ENCODE measurements around the gene FRY.

- TF ChIP-seq, protein P1, sequence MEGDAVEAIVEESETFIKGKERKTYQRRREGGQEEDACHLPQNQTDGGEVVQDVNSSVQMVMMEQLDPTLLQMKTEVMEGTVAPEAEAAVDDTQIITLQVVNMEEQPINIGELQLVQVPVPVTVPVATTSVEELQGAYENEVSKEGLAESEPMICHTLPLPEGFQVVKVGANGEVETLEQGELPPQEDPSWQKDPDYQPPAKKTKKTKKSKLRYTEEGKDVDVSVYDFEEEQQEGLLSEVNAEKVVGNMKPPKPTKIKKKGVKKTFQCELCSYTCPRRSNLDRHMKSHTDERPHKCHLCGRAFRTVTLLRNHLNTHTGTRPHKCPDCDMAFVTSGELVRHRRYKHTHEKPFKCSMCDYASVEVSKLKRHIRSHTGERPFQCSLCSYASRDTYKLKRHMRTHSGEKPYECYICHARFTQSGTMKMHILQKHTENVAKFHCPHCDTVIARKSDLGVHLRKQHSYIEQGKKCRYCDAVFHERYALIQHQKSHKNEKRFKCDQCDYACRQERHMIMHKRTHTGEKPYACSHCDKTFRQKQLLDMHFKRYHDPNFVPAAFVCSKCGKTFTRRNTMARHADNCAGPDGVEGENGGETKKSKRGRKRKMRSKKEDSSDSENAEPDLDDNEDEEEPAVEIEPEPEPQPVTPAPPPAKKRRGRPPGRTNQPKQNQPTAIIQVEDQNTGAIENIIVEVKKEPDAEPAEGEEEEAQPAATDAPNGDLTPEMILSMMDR (IDR thresholded peaks at IDR 0.05), result 0 out of 2 replicates have a peak, but pooled peaks have one; percentile 35
- TF ChIP-seq STAT6 (CRISPR knock-in tag; conservative IDR thresholded peaks at IDR 0.05; ENCODE audit: low read depth), result no peak
- no peak for TF ChIP-seq RORB (CRISPR knock-in tag; IDR thresholded peaks at IDR 0.05)
- TF ChIP-seq MAX (CRISPR knock-in tag; IDR thresholded peaks at IDR 0.05), result no peak
- no peak for TF ChIP-seq MYBL2 (CRISPR knock-in tag; IDR thresholded peaks at IDR 0.05)
- no peak for TF ChIP-seq ATF1 (CRISPR knock-in tag; IDR thresholded peaks at IDR 0.05)
- no peak for TF ChIP-seq ZNF512 (CRISPR knock-in tag; IDR thresholded peaks at IDR 0.05; ENCODE audit: borderline replicate concordance)
- TF ChIP-seq USF1 (CRISPR knock-in tag; IDR thresholded peaks at IDR 0.05), result no peak
- TF ChIP-seq NR1H2 (CRISPR knock-in tag; IDR thresholded peaks at IDR 0.05), result no peak
- no peak for TF ChIP-seq CBFB (CRISPR knock-in tag; IDR thresholded peaks at IDR 0.05; ENCODE audit: low read depth)
- TF ChIP-seq JUN (CRISPR knock-in tag; IDR thresholded peaks at IDR 0.05), result no peak
- no peak for TF ChIP-seq CREB1 (CRISPR knock-in tag; IDR thresholded peaks at IDR 0.05)
Measured at GRCh38 chr13:32310134-32310706, 278.6 kb downstream of the FRY start.

Measured in WTC11 (cell line).